HG03139 (cell line): ENCODE data around the gene FAM241A.
"Not testable (repeated sequence)": the region's sequence is repeated elsewhere in the genome, so short reads cannot be mapped to it uniquely, and the experiment has no call there.

Experiments used
- ATAC-seq: cut with Tn5 transposase; IDR thresholded peaks from one replicate; pipeline ENCODE4 v1.9.1; 2021; ENCODE audit not compliant: unreplicated experiment

Gene FAM241A

GRCh38 chr4:112145326-112145789 is at the start of gene FAM241A:
FAM241A (plus strand) TSS chr4:112145454; CDS start chr4:112145581, 127 bp downstream.
- peak; percentile 91 for ATAC-seq

- no peak for ATAC-seq
Observed at GRCh38 chr4:112098841-112099530, 46.3 kb upstream of the FAM241A start.

- peak; percentile 69 for ATAC-seq
Observed at GRCh38 chr4:112099701-112100297, 45.5 kb upstream of the FAM241A start.

- ATAC-seq, result no peak
Observed at GRCh38 chr4:112102875-112103370, 42.3 kb upstream of the FAM241A start.

GRCh38 chr4:112105201-112105969 is 39.9 kb upstream of the FAM241A start:
- ATAC-seq, result no peak

- peak; percentile 57 for ATAC-seq
Observed at GRCh38 chr4:112109360-112110058, 35.7 kb upstream of the FAM241A start.

GRCh38 chr4:112110059-112110425 is 35.2 kb upstream of the FAM241A start:
- no peak for ATAC-seq

- no peak for ATAC-seq
Observed at GRCh38 chr4:112111306-112111705, 33.9 kb upstream of the FAM241A start.

GRCh38 chr4:112112095-112112494 is 33.2 kb upstream of the FAM241A start:
- ATAC-seq, result not testable (repeated sequence)

GRCh38 chr4:112112590-112113170 is 32.6 kb upstream of the FAM241A start:
- no peak for ATAC-seq

GRCh38 chr4:112113864-112114263 is 31.4 kb upstream of the FAM241A start:
- no peak for ATAC-seq

- no peak for ATAC-seq
Observed at GRCh38 chr4:112114452-112114851, 30.8 kb upstream of the FAM241A start.

- no peak for ATAC-seq
Observed at GRCh38 chr4:112118742-112119352, 26.4 kb upstream of the FAM241A start.

GRCh38 chr4:112119353-112119783 is 25.9 kb upstream of the FAM241A start:
- peak; percentile 64 for ATAC-seq

- no peak for ATAC-seq
Observed at GRCh38 chr4:112120021-112120420, 25.2 kb upstream of the FAM241A start.

- no peak for ATAC-seq
Observed at GRCh38 chr4:112125416-112125815, 19.8 kb upstream of the FAM241A start.

GRCh38 chr4:112127048-112127637 is 18.1 kb upstream of the FAM241A start:
- ATAC-seq, result no peak

GRCh38 chr4:112127803-112128202 is 17.5 kb upstream of the FAM241A start:
- no peak for ATAC-seq

- no peak for ATAC-seq
Observed at GRCh38 chr4:112128452-112128851, 16.8 kb upstream of the FAM241A start.

- no peak for ATAC-seq
Observed at GRCh38 chr4:112130906-112131305, 14.3 kb upstream of the FAM241A start.
